Keratinocyte (primary cell): ENCODE data around the gene AGR3.

Source experiments
- CTCF ChIP-seq, 3 experiments: IDR thresholded peaks in 1 of 3; conservative IDR thresholded peaks in 1 of 3; optimal IDR thresholded peaks in 1 of 3; 2 replicates in 2 of 3; 3 replicates in 1 of 3; pipeline versions ENCODE3 to v1.5.1; 2011; ENCODE audit warnings: low read length in 3 of 3, mild to moderate bottlenecking in 3 of 3, moderate library complexity in 2 of 3, control low read depth in 1 of 3, inconsistent platforms in 1 of 3; ENCODE audit not compliant: insufficient read depth in 2 of 3; ENCODE audit errors: extremely low read depth in 1 of 3
- EZH2 ChIP-seq: IDR thresholded peaks from one replicate; pipeline ENCODE4 v1.6.1; 2012; ENCODE audit warnings: inconsistent platforms, mild to moderate bottlenecking, low read length, moderate library complexity

- TF ChIP-seq CTCF (optimal IDR thresholded peaks at IDR 0.05 in 1 of 3, IDR thresholded peaks at IDR 0.05 in 1 of 3, conservative IDR thresholded peaks at IDR 0.05 in 1 of 3; ENCODE audit: extremely low read depth in 1 of 3, insufficient read depth in 2 of 3, low read length in 3 of 3) (no peak), EZH2 (no peak)
Measured at GRCh38 chr7:16822029-16822428, 59.8 kb downstream of the AGR3 start.
